ENCODE data around the gene MSMB. TPM values are rescaled to one million over a fixed set of nuclear protein-coding genes. Genes with fewer than 3 reads are reported as not detected.

The MSMB gene
- total and polyA plus RNA-seq, 9 of the 15 experiments (the other 6 are each of a cell fraction or from before 2014, with no cell fraction given), result 0.21 to 0.60 TPM; not detected in 7

DNA sequence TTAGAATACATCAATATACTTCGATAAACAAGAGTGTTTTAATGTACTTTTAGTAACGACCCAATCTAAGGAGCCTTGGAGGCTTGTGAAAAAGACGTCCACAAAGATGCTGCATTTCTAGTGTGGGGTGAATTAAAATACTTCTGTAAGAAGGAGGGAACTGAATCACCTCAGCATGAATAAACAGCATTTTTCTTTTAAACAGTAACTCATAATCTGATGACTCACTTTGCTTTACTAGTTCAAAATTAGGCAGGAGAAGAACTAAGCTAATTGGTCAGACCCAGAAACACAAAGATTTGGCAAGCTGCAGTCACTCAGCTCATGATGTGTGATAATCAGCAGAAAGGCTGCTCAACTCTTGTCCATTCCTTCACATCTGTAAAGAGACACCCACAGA lies 39.9 kb downstream of the MSMB start:
- Histone ChIP-seq H3K27me3 (ENCODE audit: control insufficient read depth in 2 of 2, insufficient read depth in 2 of 2, low read length in 2 of 2) (no peaks in the 10 kb centered on the region), H3K4me2 (ENCODE audit: insufficient read depth, low read length) (no peak overlapping the region), H3K9ac (ENCODE audit: insufficient read depth in 1 of 2, low read depth in 2 of 2, low read length in 2 of 2) (no peak overlapping the region), H3K9me3 (replicated peaks; ENCODE audit: control insufficient read depth, insufficient read depth, low read depth, low read length) (no peaks in the 10 kb centered on the region), H2AFZ (ENCODE audit: low read depth, low read length) (no peak overlapping the region), H4K20me1 (replicated peaks; ENCODE audit: control insufficient read depth, insufficient read depth, low read length) (no peaks in the 10 kb centered on the region), H3K4me3 (no peak overlapping the region), H3K9me1 (ENCODE audit: control insufficient read depth, insufficient read depth, low read length) (no peaks in the 10 kb centered on the region), H3K36me3 (ENCODE audit: control insufficient read depth, insufficient read depth, low read length) (peaks cover 95% of the 10 kb centered on the region), H3K4me1 (replicated peaks in 1 of 2; ENCODE audit: control insufficient read depth in 2 of 2, insufficient read depth in 2 of 2, low read length in 2 of 2) (peaks cover 12 to 27% of the 10 kb centered on the region in 2 experiments; a peak in 4 of 5 replicates), H3K79me2 (ENCODE audit: control insufficient read depth, insufficient read depth, low read length) (peaks cover 44% of the 10 kb centered on the region), H3K27ac (ENCODE audit: extremely low read depth, low read depth, low read length) (peak overlapping the region; percentile 34)
- BruUV-seq (replicated peaks), result no TSS peak
- peak in 1 of 4 experiments; percentile 55 for DNase-seq (ENCODE audit: extremely low read depth in 1 of 4, low spot score in 3 of 4)
- in situ Hi-C loops (cut with MboI), result no loop called here
- intact Hi-C loops (cut with micrococcal nuclease), result no loop called here
- 72% methylated on average over 3 of the region's 3 CpGs for WGBS (ENCODE audit: insufficient coverage, low coverage, missing lambda C conversion rate)
- peak; percentile 12; the same call in 2 of the 3 replicates for ATAC-seq
- CTCF ChIA-PET (ENCODE audit: low intra/inter-chr PET ratio), result no interaction called here
- FAIRE-seq, result no peak
- POLR2A ChIA-PET, result interaction anchor here (0.6 to 8.5 kb wide), 6 partner anchors 14 to 808 kb away, joined by 3 to 136 read pairs (median 4); partner anchors contain the start of gene NCOA4
- TF ChIP-seq C11orf30 (IDR thresholded peaks at IDR 0.05; ENCODE audit: low read depth) (peak; percentile 69), SOX6 (IDR thresholded peaks at IDR 0.05) (no peak), RB1 (IDR thresholded peaks at IDR 0.05; ENCODE audit: low read depth) (no peak), CEBPB (tag; IDR thresholded peaks at IDR 0.05) (no peak), POLR3A (IDR thresholded peaks at IDR 0.05; ENCODE audit: borderline replicate concordance, extremely low read depth, insufficient read depth, insufficient read length) (no peak), MAFG (tag; conservative IDR thresholded peaks at IDR 0.05) (peak; percentile 44; the same call in 1 of the 2 replicates), NFYB (IDR thresholded peaks at IDR 0.05; ENCODE audit: extremely low read depth, insufficient read length) (no peak), ZNF165 (CRISPR knock-in tag; IDR thresholded peaks at IDR 0.05; ENCODE audit: borderline replicate concordance) (no peak), FOSL1 (tag; conservative IDR thresholded peaks at IDR 0.05) (peak; percentile 56; the same call in 1 of the 2 replicates), SAFB (IDR thresholded peaks at IDR 0.05; ENCODE audit: borderline replicate concordance, low read depth, low read length) (no peak), ZNF717 (CRISPR knock-in tag; IDR thresholded peaks at IDR 0.05) (no peak)
- TF ChIP-seq, protein P1, sequence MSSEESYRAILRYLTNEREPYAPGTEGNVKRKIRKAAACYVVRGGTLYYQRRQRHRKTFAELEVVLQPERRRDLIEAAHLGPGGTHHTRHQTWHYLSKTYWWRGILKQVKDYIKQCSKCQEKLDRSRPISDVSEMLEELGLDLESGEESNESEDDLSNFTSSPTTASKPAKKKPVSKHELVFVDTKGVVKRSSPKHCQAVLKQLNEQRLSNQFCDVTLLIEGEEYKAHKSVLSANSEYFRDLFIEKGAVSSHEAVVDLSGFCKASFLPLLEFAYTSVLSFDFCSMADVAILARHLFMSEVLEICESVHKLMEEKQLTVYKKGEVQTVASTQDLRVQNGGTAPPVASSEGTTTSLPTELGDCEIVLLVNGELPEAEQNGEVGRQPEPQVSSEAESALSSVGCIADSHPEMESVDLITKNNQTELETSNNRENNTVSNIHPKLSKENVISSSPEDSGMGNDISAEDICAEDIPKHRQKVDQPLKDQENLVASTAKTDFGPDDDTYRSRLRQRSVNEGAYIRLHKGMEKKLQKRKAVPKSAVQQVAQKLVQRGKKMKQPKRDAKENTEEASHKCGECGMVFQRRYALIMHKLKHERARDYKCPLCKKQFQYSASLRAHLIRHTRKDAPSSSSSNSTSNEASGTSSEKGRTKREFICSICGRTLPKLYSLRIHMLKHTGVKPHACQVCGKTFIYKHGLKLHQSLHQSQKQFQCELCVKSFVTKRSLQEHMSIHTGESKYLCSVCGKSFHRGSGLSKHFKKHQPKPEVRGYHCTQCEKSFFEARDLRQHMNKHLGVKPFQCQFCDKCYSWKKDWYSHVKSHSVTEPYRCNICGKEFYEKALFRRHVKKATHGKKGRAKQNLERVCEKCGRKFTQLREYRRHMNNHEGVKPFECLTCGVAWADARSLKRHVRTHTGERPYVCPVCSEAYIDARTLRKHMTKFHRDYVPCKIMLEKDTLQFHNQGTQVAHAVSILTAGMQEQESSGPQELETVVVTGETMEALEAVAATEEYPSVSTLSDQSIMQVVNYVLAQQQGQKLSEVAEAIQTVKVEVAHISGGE (CRISPR knock-in tag; IDR thresholded peaks at IDR 0.05), result no peak
- TF ChIP-seq, protein P2, sequence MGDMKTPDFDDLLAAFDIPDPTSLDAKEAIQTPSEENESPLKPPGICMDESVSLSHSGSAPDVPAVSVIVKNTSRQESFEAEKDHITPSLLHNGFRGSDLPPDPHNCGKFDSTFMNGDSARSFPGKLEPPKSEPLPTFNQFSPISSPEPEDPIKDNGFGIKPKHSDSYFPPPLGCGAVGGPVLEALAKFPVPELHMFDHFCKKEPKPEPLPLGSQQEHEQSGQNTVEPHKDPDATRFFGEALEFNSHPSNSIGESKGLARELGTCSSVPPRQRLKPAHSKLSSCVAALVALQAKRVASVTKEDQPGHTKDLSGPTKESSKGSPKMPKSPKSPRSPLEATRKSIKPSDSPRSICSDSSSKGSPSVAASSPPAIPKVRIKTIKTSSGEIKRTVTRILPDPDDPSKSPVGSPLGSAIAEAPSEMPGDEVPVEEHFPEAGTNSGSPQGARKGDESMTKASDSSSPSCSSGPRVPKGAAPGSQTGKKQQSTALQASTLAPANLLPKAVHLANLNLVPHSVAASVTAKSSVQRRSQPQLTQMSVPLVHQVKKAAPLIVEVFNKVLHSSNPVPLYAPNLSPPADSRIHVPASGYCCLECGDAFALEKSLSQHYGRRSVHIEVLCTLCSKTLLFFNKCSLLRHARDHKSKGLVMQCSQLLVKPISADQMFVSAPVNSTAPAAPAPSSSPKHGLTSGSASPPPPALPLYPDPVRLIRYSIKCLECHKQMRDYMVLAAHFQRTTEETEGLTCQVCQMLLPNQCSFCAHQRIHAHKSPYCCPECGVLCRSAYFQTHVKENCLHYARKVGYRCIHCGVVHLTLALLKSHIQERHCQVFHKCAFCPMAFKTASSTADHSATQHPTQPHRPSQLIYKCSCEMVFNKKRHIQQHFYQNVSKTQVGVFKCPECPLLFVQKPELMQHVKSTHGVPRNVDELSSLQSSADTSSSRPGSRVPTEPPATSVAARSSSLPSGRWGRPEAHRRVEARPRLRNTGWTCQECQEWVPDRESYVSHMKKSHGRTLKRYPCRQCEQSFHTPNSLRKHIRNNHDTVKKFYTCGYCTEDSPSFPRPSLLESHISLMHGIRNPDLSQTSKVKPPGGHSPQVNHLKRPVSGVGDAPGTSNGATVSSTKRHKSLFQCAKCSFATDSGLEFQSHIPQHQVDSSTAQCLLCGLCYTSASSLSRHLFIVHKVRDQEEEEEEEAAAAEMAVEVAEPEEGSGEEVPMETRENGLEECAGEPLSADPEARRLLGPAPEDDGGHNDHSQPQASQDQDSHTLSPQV (IDR thresholded peaks at IDR 0.05), result peak; percentile 47; the same call in 1 of the 2 replicates
- TF ChIP-seq, protein P3, sequence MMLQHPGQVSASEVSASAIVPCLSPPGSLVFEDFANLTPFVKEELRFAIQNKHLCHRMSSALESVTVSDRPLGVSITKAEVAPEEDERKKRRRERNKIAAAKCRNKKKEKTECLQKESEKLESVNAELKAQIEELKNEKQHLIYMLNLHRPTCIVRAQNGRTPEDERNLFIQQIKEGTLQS (IDR thresholded peaks at IDR 0.05), result peak; percentile 55
- TF ChIP-seq, protein P3 (CRISPR knock-in tag; conservative IDR thresholded peaks at IDR 0.05), result no peak
